IMR-90 (cell line): ENCODE data around the gene CLDN10.

ENCODE experiments used
- BHLHE40 ChIP-seq: fragments of 150-350 bp; IDR thresholded peaks from 2 replicates; pipeline ENCODE4 v1.6.1; 2016; ENCODE audit warnings: mild to moderate bottlenecking, low read depth, low read length
- CEBPB ChIP-seq: IDR thresholded peaks from 2 replicates; pipeline ENCODE4 v1.6.1; 2012; ENCODE audit warnings: low read depth, low read length, improper control_type of control experiment
- MAFK ChIP-seq: IDR thresholded peaks from 2 replicates; pipeline ENCODE4 v1.6.1; 2012; ENCODE audit warnings: low read depth, low read length, improper control_type of control experiment
- MAZ ChIP-seq: IDR thresholded peaks from 2 replicates; pipeline ENCODE4 v1.6.1; 2012; ENCODE audit warnings: low read depth, mild to moderate bottlenecking, low read length, improper control_type of control experiment, moderate library complexity, borderline replicate concordance
- MXI1 ChIP-seq: IDR thresholded peaks from 2 replicates; pipeline ENCODE4 v1.6.1; 2012; ENCODE audit warnings: low read depth, mild to moderate bottlenecking, low read length, moderate library complexity, borderline replicate concordance
- NFE2L2 ChIP-seq: fragments of 150-350 bp; IDR thresholded peaks from 2 replicates; pipeline ENCODE4 v1.6.1; 2016; ENCODE audit warnings: low read depth, mild to moderate bottlenecking, low read length
- POLR2A ChIP-seq: IDR thresholded peaks from 2 replicates; pipeline ENCODE4 v1.6.1; 2012; ENCODE audit warnings: mild to moderate bottlenecking, low read depth, low read length
- RAD21 ChIP-seq: IDR thresholded peaks from 2 replicates; pipeline ENCODE4 v1.6.1; 2012; ENCODE audit warnings: low read length, improper control_type of control experiment
- RCOR1 ChIP-seq: IDR thresholded peaks from 2 replicates; pipeline ENCODE4 v1.6.1; 2012; ENCODE audit warnings: mild to moderate bottlenecking, low read length, improper control_type of control experiment; ENCODE audit not compliant: insufficient replicate concordance
- RFX5 ChIP-seq: IDR thresholded peaks from 2 replicates; pipeline ENCODE4 v1.8.0; 2012; ENCODE audit warnings: low read depth, mild to moderate bottlenecking, low read length, moderate library complexity
- SMC3 ChIP-seq: fragments of 150-350 bp; IDR thresholded peaks from 2 replicates; pipeline ENCODE4 v1.6.1; 2016; ENCODE audit warnings: low read depth, mild to moderate bottlenecking, antibody characterized with exemption, low read length, moderate library complexity
- TF ChIP-seq, protein P1 (sequence below): conservative IDR thresholded peaks from 2 replicates; pipeline ENCODE4 v1.5.1; 2012; ENCODE audit warnings: mild to moderate bottlenecking, low read depth, low read length, improper control_type of control experiment
- TF ChIP-seq, protein P2 (sequence below): fragments of 150-350 bp; IDR thresholded peaks from 2 replicates; pipeline ENCODE4 v1.6.1; 2017; ENCODE audit warnings: mild to moderate bottlenecking, antibody characterized with exemption, low read length, low read depth
- TF ChIP-seq, protein P3 (sequence below): fragments of 150-350 bp; IDR thresholded peaks from 2 replicates; pipeline ENCODE4 v1.6.1; 2016; ENCODE audit warnings: low read depth, mild to moderate bottlenecking, low read length, moderate library complexity, borderline replicate concordance

DNA sequence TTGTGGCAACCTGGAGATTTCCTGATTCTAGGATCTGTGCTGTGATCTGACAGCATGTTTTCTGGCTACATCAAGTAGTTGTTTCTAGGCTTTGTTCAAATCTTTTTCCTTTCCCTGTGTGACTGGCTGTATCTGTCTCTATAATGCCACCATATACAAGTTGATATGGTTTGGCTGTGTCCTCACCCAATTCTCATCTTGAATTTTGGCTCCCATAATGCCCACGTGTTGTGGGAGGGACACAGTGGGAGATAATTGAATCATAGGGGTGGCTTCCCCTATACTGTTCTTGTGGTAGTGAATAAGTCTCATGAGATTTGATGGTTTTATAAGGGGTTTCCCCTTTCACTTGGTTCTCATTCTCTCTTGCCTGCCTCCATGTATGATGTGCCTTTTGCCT, 24.6 kb upstream of the CLDN10 start:
- TF ChIP-seq POLR2A: no peak
- no peak for TF ChIP-seq RCOR1
- no peak for TF ChIP-seq BHLHE40
- TF ChIP-seq, protein P1, sequence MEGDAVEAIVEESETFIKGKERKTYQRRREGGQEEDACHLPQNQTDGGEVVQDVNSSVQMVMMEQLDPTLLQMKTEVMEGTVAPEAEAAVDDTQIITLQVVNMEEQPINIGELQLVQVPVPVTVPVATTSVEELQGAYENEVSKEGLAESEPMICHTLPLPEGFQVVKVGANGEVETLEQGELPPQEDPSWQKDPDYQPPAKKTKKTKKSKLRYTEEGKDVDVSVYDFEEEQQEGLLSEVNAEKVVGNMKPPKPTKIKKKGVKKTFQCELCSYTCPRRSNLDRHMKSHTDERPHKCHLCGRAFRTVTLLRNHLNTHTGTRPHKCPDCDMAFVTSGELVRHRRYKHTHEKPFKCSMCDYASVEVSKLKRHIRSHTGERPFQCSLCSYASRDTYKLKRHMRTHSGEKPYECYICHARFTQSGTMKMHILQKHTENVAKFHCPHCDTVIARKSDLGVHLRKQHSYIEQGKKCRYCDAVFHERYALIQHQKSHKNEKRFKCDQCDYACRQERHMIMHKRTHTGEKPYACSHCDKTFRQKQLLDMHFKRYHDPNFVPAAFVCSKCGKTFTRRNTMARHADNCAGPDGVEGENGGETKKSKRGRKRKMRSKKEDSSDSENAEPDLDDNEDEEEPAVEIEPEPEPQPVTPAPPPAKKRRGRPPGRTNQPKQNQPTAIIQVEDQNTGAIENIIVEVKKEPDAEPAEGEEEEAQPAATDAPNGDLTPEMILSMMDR: no peak
- TF ChIP-seq, protein P2, sequence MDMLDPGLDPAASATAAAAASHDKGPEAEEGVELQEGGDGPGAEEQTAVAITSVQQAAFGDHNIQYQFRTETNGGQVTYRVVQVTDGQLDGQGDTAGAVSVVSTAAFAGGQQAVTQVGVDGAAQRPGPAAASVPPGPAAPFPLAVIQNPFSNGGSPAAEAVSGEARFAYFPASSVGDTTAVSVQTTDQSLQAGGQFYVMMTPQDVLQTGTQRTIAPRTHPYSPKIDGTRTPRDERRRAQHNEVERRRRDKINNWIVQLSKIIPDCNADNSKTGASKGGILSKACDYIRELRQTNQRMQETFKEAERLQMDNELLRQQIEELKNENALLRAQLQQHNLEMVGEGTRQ: no peak
- no peak for TF ChIP-seq CEBPB
- TF ChIP-seq RAD21: no peak
- no peak for TF ChIP-seq NFE2L2
- TF ChIP-seq SMC3: no peak
- TF ChIP-seq MXI1: no peak
- TF ChIP-seq, protein P3, sequence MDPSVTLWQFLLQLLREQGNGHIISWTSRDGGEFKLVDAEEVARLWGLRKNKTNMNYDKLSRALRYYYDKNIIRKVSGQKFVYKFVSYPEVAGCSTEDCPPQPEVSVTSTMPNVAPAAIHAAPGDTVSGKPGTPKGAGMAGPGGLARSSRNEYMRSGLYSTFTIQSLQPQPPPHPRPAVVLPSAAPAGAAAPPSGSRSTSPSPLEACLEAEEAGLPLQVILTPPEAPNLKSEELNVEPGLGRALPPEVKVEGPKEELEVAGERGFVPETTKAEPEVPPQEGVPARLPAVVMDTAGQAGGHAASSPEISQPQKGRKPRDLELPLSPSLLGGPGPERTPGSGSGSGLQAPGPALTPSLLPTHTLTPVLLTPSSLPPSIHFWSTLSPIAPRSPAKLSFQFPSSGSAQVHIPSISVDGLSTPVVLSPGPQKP: no peak
- no peak for TF ChIP-seq MAFK
- TF ChIP-seq MAZ: no peak
- no peak for TF ChIP-seq RFX5
